Stimulated activated CD4-positive, alpha-beta T cell treated with anti-CD3 and anti-CD28 coated beads, Interleukin-4, amount 100 ng/mL, for 48 hours (primary cell): Measurements from ENCODE around the gene PTGES2.
"Not testable (repeated sequence)": the region's sequence is repeated elsewhere in the genome, so short reads cannot be mapped to it uniquely, and the experiment has no call there.

Experiments used
- DNase-seq, 2 donors: peaks; one replicate each; pipeline ENCODE4 v3.0.0-alpha.2; 2020; ENCODE audit warnings: low read depth in 2 of 2

PTGES2 gene

GRCh38 chr9:128088253-128088945, 39.1 kb downstream of the PTGES2 start:
- no peak for DNase-seq

GRCh38 chr9:128087262-128087661, 40.3 kb downstream of the PTGES2 start:
- no peak for DNase-seq

- no peak for DNase-seq
These were observed 41.6 kb downstream of the PTGES2 start for GRCh38 chr9:128085943-128086342.

- no peak for DNase-seq
These were observed 42.8 kb downstream of the PTGES2 start for GRCh38 chr9:128084746-128085145.

GRCh38 chr9:128082151-128082550, 45.4 kb downstream of the PTGES2 start:
- no peak for DNase-seq

GRCh38 chr9:128081056-128081455, 46.5 kb downstream of the PTGES2 start:
- no peak for DNase-seq

- DNase-seq = no peak
These were observed 47.3 kb downstream of the PTGES2 start for GRCh38 chr9:128080206-128080605.

- no peak for DNase-seq
These were observed 48.8 kb downstream of the PTGES2 start for GRCh38 chr9:128078504-128079434.

- no peak for DNase-seq
These were observed 49.6 kb downstream of the PTGES2 start for GRCh38 chr9:128077847-128078503.

GRCh38 chr9:128073253-128073886, 54.2 kb downstream of the PTGES2 start:
- no peak for DNase-seq

- DNase-seq = peak; percentile 41 to 53
These were observed 55.1 kb downstream of the PTGES2 start for GRCh38 chr9:128072144-128073021.

- not testable (repeated sequence) for DNase-seq
These were observed 56.1 kb downstream of the PTGES2 start for GRCh38 chr9:128071475-128071874.

- DNase-seq = no peak
These were observed 56.7 kb downstream of the PTGES2 start for GRCh38 chr9:128070874-128071273.
